AG09319 (cell line): ENCODE results near the gene SRCIN1.

Experiments
- DNase-seq: peaks from one replicate; pipeline ENCODE4 v3.0.0-alpha.2; 2010; ENCODE audit warnings: low read depth; ENCODE audit errors: extremely low read depth
- TF ChIP-seq, protein P1 (sequence below): IDR thresholded peaks from 2 replicates; pipeline ENCODE4 v1.5.1; 2011; ENCODE audit warnings: low read depth, mild to moderate bottlenecking, inconsistent platforms, low read length, moderate library complexity

The SRCIN1 gene

DNA sequence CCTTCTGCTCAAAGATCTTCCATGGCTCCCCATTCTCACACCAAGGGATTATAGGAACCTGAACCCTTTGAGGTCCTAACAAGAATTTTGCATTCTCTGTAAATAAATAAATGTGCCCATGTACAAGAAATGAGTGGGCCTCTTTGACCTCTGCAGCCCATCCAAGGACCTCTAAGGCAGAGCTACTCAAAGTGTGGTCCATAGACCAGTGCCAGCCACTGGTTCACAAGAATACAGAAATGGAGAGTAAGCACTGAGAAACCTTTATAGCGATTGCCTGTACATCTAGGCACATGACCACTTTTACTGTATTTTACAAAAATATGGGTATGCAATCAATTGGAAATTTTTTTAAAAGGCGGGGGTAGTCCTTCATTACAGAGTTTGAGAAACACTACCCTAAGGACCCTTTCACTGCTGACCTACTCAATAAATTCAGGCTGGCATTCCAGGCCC lies 7.8 kb upstream of the SRCIN1 start:
- no peak for DNase-seq
- TF ChIP-seq, protein P1, sequence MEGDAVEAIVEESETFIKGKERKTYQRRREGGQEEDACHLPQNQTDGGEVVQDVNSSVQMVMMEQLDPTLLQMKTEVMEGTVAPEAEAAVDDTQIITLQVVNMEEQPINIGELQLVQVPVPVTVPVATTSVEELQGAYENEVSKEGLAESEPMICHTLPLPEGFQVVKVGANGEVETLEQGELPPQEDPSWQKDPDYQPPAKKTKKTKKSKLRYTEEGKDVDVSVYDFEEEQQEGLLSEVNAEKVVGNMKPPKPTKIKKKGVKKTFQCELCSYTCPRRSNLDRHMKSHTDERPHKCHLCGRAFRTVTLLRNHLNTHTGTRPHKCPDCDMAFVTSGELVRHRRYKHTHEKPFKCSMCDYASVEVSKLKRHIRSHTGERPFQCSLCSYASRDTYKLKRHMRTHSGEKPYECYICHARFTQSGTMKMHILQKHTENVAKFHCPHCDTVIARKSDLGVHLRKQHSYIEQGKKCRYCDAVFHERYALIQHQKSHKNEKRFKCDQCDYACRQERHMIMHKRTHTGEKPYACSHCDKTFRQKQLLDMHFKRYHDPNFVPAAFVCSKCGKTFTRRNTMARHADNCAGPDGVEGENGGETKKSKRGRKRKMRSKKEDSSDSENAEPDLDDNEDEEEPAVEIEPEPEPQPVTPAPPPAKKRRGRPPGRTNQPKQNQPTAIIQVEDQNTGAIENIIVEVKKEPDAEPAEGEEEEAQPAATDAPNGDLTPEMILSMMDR = no peak

GRCh38 chr17:38611872-38612376 lies 6.2 kb upstream of the SRCIN1 start:
- DNase-seq = no peak
- TF ChIP-seq, protein P1 = no peak

GRCh38 chr17:38611070-38611786 lies 5.5 kb upstream of the SRCIN1 start:
- TF ChIP-seq, protein P1 = no peak
- DNase-seq = no peak

- TF ChIP-seq, protein P1 = no peak
- no peak for DNase-seq
Observed at GRCh38 chr17:38609280-38610031, 3.7 kb upstream of the SRCIN1 start.

DNA sequence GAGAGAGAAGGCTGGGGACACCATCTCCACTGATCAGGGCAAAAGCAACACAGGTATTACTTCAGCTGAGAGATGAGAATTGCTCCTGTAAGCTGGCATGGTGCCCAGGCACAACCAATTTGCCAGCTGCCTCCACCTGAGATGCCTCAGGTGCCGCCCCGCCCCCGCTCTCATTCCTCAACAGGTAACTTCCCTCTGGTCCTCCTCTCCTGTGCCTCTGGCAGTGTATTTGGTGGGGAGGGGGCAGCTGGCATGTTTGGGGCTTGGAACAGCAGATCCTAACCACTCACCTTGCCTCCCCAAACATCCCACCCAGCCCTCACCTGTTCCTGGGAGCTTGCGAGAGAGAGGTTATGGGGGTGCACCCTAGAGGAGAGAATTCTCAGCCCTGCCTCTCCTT lies 2.9 kb upstream of the SRCIN1 start:
- DNase-seq = no peak
- TF ChIP-seq, protein P1 = no peak

DNA sequence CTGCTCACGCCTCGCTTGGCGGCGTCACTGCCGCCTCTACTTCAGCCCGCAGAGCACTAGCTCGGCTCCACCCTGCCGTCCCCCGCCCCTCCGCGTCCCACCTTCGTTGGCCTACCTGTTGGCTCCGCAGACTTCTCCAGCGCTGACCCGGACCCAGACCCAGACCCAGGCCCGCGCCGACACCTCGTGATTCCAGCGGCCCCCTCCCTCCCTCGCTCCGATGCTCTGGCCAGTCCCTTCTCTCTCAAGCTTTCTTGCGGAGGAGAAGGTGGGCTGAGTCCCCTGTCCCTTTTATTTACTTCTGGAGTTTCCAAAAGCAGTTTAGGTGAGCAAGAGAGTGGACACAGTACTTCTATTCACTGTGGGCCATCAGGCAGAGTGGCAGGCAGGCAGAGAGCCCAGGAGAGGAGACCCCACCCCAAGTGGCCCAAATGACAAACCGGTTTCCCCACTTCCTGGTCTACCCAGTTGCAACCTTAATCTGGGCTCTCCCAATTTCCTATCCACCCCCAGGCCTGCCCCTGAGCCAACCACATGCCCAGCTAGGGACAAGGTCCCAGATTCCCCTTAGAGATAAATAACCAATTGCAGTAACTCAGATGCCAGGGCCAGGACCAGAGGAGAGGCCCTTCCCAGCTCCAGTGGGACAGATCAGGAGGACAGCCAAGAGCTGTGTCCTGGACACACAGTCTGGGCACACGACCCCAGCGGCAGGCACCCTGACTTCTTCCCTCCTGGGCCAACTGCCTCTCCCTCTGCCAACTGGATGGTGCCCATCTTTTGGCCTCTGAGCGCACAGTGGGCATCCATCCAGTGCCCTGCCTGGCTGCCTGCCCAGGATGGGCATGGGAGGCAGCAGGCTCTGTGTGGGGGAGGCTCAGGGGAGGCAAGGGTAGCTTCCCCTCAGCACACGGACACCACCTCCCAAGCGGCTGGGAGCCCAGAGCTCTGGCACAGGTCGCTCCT lies 1.2 kb upstream of the SRCIN1 start:
- no peak for DNase-seq
- TF ChIP-seq, protein P1 = no peak
